ENCODE results near the gene WDR5B. TPM values are rescaled to one million over a fixed set of nuclear protein-coding genes. Genes with fewer than 3 reads are reported as not detected.

WDR5B gene
- total and polyA plus RNA-seq, 2 of the 8 experiments (the other 6 are each of a cell fraction or from before 2014, with no cell fraction given) = 1.9 to 3.5 TPM

DNA sequence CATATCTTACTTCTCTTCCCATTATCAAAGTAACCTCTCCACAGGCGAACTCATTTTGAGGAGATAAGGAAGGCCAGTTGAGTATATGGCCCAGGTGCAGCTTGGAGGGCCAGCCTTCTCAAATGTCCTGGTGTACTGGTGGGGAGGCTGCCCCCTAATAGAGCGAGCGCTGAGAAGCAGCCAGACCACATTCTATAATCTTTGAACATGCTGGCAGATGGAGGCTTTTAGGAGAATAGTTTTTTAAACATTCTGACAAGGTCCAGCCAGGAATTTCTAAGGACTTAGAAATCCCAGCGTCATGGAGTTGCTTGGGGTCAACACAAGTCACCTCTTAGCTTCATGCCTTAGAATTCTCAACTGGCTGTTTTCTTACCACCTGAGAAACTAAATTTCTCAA is 5.8 kb downstream of the WDR5B start:
- H4K5ac ChIP-seq (ENCODE audit: insufficient read length, low read depth, low read length) = no peak overlapping the region
- no peak overlapping the region for H2BK120ac ChIP-seq (replicated peaks; ENCODE audit: low read depth, low read length)
- H3K79me2 ChIP-seq (ENCODE audit: control insufficient read depth in 1 of 2, insufficient read depth in 2 of 2, low read length in 2 of 2) = peaks cover 0 to 13% of the 10 kb centered on the region in 2 experiments; a peak in 1 of 4 replicates
- no peak overlapping the region for H4K91ac ChIP-seq (replicated peaks; ENCODE audit: insufficient read length, low read length)
- no peak overlapping the region for H2BK15ac ChIP-seq (ENCODE audit: low read length)
- no peak overlapping the region for H2BK5ac ChIP-seq (ENCODE audit: low read depth, low read length)
- FAIRE-seq = no peak
- ChIA-PET POLR2A (ENCODE audit: partially characterized antibody) (no interaction called here), CTCF (ENCODE audit: partially characterized antibody) (interaction anchor here (3.4 kb wide), 1 partner anchor 17 kb away, joined by 14 read pairs; no protein-coding TSS in a partner anchor)
- H4K20me1 ChIP-seq (replicated peaks in 1 of 2; ENCODE audit: control insufficient read depth in 1 of 2, insufficient read depth in 2 of 2, low read length in 2 of 2) = no peaks in the 10 kb centered on the region
- H3K23ac ChIP-seq (ENCODE audit: insufficient read length) = no peak overlapping the region
- H3K4me2 ChIP-seq (ENCODE audit: insufficient read depth in 1 of 2, low read depth in 2 of 2, low read length in 2 of 2) = no peak overlapping the region
- peaks cover 2 to 28% (median 22%) of the 10 kb centered on the region in 4 experiments; a peak in 7 of 8 replicates for H3K36me3 ChIP-seq (ENCODE audit: control insufficient read depth in 2 of 4, insufficient read depth in 4 of 4, low read length in 3 of 4)
- no peaks in the 10 kb centered on the region for H3K27me3 ChIP-seq (replicated peaks in 1 of 4; ENCODE audit: control insufficient read depth in 3 of 4, extremely low read depth in 1 of 4, insufficient read depth in 3 of 4, low read length in 3 of 4)
- 0 out of 7 replicates have a peak, but pooled peaks cover 0 to 2% (median 0%) of the 10 kb centered on the region in 4 experiments for H3K4me1 ChIP-seq (replicated peaks in 1 of 4; ENCODE audit: control insufficient read depth in 3 of 4, insufficient read depth in 4 of 4, low read length in 3 of 4)
- H2AK5ac ChIP-seq (ENCODE audit: low read depth, low read length) = no peak overlapping the region
- DNase-seq (ENCODE audit: low read depth in 1 of 2, low spot score in 2 of 2) = no peak
- TF ChIP-seq SAP30 (IDR thresholded peaks at IDR 0.05; ENCODE audit: insufficient read depth, insufficient replicate concordance, low read length) (no peak), CEBPB (IDR thresholded peaks at IDR 0.05; ENCODE audit: low read depth, low read length) (no peak), EP300 (IDR thresholded peaks at IDR 0.05; ENCODE audit: borderline replicate concordance in 1 of 2, low read depth in 2 of 2, low read length in 2 of 2) (no peak), TAF7 (optimal IDR thresholded peaks at IDR 0.05; ENCODE audit: borderline replicate concordance, low read depth, low read length) (no peak), RAD21 (IDR thresholded peaks at IDR 0.05 in 1 of 2, conservative IDR thresholded peaks at IDR 0.05 in 1 of 2; ENCODE audit: low read depth in 2 of 2, low read length in 2 of 2) (no peak), FOSL1 (IDR thresholded peaks at IDR 0.05; ENCODE audit: insufficient read depth, low read depth, low read length) (no peak), CHD2 (IDR thresholded peaks at IDR 0.05; ENCODE audit: low read length) (no peak), HDAC6 (IDR thresholded peaks at IDR 0.05; ENCODE audit: low read depth, low read length) (no peak), RXRA (IDR thresholded peaks at IDR 0.05; ENCODE audit: insufficient read depth, low read depth, low read length) (no peak), SIX5 (IDR thresholded peaks at IDR 0.05; ENCODE audit: low read depth, low read length) (no peak)
- H2BK20ac ChIP-seq (ENCODE audit: low read length) = no peak overlapping the region
- H3K27ac ChIP-seq (ENCODE audit: low read depth, low read length) = no peak overlapping the region
- H3K4ac ChIP-seq (replicated peaks; ENCODE audit: insufficient read length, low read depth, low read length) = no peak overlapping the region
- no peaks in the 10 kb centered on the region for H3K79me1 ChIP-seq (ENCODE audit: low read depth, low read length)
- H2AFZ ChIP-seq (ENCODE audit: low read length) = no peak overlapping the region
- no peak overlapping the region for H4K8ac ChIP-seq (ENCODE audit: extremely low read depth, insufficient read depth, low read length)
- no peak overlapping the region for H3K14ac ChIP-seq (ENCODE audit: insufficient read length)
- no peak overlapping the region for H3K18ac ChIP-seq (ENCODE audit: extremely low read depth, low read length)
- no peak overlapping the region for H3K56ac ChIP-seq (replicated peaks; ENCODE audit: insufficient read length, low read depth, low read length)
- H2BK12ac ChIP-seq (ENCODE audit: low read depth, low read length) = no peak overlapping the region
- H3K9ac ChIP-seq (replicated peaks in 1 of 4; ENCODE audit: extremely low read depth in 1 of 4, low read depth in 3 of 4, low read length in 3 of 4) = no peak overlapping the region
- H3K23me2 ChIP-seq (ENCODE audit: low read depth, low read length) = no peaks in the 10 kb centered on the region
- H3K9me3 ChIP-seq (ENCODE audit: insufficient read depth in 2 of 2, low read depth in 1 of 2, low read length in 1 of 2) = no peaks in the 10 kb centered on the region
- 91% methylated on average over 4 of the region's 4 CpGs; no CpG with 5 or more reads in 1 of the 2 experiments for WGBS, 2 experiments (ENCODE audit: extremely low coverage in 1 of 2, insufficient coverage in 1 of 2, insufficient read length in 1 of 2, insufficient replicate concordance in 2 of 2, low coverage in 1 of 2, low lambda C conversion rate in 2 of 2, missing lambda C conversion rate in 1 of 2)
- H3K4me3 ChIP-seq (ENCODE audit: extremely low read depth in 1 of 4, insufficient read depth in 2 of 4, low read depth in 3 of 4, low read length in 4 of 4) = no peak overlapping the region
